NCI-H2107 treated with DMSO at 0.1 percent for 48 hours (cell line): Measurements from ENCODE around the gene MORN1.
"Not testable (repeated sequence)": the region's sequence is repeated elsewhere in the genome, so short reads cannot be mapped to it uniquely, and the experiment has no call there.

Experiments used
- DNase-seq: peaks from one replicate; lab custom pipeline; 2025; ENCODE audit not compliant: unreplicated experiment; lab: John Stamatoyannopoulos, UW

Gene MORN1

DNA sequence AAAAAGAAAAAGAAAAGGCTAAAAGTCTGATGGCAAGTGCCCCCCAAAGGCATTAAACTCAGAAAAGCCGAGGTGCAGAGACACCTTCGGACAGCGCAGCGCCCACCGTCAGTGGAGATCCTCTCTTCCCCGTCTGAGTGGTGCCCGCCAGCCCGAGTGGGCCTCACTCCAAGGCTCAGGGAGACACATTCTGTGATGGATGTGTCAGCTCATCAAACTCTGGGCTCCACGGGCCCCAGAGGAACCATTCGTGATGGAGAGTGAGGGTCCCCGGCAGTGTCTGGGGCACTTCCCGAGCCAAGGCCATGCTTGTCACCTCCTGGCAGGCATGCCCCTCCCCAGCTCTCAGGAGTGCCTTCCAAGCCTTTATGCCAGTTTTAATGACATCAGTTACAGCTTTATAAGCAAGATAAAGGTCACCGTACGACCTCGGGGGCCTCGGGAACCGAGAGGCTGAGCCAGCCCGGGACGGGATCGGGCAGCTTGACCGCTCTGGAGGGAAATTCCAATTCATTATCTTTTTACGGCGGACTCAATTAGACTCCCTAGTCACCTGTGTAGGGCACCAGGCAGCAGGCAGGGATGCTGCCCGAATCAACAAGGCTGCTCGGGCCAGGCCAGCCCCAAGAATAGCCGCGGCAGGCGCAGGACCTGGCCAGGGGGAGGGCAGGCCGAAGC, 49.5 kb downstream of the MORN1 start:
- DNase-seq: no peak

DNA sequence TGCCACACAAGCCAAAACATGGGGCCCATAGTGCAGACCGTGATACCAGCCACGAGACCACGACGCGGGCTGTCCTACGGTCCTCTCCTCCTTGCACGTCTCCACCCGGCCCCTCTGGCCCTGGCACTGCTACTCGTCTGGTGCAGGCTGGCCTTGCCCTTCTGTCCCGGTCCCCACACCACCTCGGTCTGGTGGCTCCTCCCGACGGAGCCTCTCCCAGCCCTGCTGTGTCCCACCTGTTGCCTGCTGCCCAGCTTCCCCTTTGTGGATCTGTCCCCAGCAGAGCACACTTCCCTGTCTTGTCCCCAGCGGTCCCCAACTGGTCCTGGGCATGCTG, 50.5 kb downstream of the MORN1 start:
- DNase-seq: no peak

DNA sequence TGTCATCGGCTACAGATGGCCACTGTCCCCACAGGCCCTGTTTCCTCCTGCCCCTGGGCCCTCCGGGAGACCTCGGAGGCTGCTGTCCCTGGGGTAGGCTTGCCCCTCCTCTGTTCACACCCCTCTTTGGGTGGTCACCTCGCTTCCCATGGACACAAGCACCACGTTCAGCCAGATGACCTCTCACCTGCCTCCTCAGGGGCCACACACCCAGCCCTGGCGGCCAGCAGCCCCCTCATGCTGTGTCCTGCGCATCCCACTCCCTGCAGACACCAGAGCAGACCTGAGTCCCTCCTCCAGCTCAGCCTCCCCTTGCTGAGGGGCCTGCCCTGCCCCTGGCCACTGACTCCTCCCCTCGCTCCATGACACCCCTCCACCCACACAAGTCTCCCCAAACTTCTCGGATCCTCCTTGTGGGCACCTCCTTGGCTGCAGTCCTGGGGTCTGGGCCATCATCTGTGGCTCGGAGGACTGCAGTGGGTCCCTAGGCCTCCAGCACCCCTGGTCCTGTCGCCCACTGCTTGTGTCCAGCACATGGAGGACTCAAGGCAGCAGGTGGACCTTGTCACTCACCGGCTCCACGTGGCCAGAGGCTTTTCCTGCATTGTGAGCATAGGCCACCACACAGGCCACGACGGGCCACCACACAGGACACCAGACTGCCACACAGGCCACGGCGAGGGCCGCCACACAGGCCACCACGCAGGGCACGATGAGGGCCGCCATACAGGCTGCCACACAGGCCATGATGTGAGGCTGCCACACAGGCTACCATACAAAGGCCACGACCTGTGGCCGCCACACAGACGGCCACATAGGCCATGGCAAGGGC, 51.1 kb downstream of the MORN1 start:
- DNase-seq: no peak

DNA sequence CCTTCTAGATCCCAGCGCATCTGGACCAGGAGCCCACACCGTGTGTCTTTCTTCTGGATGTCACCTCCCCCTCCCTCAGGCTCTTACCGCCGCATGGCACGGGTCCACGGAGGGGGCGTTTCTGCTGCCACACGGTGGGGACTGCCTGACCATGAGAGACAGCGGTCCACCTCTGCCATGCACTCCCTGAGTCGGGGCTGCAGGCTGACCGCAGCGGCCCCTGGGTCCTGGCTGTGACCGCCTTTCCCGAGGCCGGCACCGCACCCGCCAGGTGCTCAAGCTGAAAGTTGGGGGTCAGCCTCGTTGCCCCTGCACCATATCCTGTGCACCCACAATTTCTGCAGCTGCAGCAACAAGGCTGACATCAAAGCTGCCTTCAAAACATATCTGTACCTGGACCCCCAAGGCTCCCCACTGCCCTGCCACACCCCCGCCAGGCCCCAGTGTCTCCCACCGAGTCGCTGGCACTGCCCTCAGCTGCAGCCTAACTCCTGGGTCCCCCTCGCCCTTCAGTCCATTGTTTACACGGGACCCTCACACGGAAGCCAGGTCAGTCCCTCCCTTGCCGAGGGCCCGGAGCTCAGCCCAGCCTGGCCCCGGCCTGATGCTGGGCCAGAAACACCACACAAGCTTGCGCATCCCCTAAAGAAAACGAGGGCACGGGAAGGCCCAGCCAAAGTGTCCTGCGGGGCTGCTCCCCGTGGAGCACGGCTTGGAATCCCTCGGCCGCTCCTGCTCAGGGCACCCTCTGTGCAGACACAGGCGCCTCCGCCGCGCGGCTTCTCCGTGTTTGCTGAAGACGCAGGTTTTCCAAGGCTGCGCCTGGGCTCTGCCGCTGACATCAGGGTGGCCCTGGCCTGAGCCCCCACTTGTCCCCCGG, 51.9 kb downstream of the MORN1 start:
- DNase-seq: no peak

DNA sequence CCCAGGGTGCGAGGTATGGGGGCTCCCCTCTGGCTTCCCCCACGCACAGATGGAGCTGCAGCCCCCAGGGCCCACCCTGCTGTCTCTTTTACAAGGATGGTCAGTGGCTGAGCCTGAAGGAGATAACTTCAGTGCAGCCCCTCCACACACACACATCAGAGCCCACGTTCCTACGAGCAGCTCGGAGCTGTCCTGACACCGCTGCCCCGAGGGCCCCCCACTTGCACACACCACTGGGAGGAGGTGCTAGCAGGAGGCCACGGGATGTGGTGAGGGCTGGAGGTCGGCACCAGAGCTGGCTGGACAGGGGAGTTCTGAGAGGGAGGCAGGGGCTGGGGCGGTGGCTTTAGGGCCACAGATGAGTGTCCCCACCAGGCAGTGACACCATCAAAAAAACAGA, 53.9 kb downstream of the MORN1 start:
- DNase-seq: no peak

DNA sequence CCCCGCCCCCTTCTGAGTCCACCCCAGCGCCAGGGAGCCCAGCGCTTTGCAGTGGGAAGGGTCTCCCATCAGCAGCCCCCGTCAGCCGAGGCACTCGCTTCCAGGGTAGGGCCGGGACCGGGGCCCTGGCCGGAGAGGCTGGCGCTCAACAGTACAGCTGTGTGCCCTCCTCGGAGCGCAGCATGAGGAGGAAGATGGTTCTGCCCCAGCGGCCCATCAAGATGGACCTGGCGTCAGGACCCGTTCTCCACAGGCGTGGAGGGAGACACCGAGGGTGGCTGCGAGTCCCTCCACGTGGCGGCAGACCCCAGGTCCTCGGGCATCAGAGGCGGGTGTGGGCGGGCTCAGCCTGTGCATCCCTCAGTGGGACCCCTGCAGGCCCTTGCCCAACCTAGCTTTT, 54.3 kb downstream of the MORN1 start:
- no peak for DNase-seq

DNA sequence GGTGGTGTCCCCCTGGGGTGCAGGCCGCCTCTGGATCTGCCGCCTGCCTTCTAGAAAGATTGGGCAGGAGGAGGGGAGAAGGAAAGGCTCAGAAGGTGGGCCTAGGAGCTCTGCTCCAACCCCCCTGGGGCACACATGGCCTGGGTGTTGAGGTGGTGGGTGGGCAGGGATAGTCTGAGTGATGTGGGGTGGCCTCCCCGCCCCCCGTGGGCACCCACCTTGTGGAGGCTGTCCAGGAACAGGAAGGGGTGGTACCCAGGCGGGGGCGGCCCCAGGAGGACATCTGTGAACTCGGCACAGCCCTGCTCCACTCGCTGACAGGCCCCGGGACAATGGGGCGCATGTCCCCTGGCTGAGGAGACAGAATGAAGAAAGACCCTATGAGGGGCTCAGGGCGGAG, 54.9 kb downstream of the MORN1 start:
- no peak for DNase-seq

DNA sequence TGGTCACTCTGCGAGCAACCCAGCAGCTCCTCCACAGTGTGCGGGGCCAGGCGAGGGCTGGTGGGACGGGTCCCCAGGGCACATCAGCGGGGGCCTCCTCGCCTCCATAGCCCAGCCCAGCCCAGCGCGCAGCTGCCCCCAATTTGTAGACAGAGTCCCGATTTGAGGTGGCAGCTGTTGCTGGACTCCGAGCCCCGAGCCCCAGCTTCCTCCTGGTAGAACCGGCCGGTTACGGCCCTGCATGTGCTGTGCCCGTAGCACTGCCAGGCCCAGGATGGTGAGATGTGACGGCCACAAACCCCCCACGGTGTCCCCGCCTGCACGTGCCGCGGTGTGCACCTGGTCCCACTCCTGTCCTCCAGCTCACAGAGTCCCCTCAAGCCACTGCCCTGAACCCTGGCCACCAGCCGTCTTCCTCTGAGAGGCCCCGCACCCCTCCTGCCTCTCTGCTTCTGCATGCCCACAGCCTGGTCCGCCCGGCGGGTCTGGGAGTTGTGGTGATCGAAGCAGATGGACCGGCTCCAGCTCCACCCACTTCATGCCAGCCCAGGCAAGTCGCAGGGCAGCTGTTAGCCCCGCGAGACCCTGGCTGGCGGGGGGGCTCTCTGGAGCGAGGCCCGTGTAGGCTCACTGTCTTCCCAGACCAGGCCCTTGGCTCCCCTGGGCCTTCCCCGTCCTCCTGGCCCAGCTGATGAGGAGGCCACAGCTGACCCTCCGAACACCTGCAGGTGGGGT, 55.5 kb downstream of the MORN1 start:
- no peak for DNase-seq

DNA sequence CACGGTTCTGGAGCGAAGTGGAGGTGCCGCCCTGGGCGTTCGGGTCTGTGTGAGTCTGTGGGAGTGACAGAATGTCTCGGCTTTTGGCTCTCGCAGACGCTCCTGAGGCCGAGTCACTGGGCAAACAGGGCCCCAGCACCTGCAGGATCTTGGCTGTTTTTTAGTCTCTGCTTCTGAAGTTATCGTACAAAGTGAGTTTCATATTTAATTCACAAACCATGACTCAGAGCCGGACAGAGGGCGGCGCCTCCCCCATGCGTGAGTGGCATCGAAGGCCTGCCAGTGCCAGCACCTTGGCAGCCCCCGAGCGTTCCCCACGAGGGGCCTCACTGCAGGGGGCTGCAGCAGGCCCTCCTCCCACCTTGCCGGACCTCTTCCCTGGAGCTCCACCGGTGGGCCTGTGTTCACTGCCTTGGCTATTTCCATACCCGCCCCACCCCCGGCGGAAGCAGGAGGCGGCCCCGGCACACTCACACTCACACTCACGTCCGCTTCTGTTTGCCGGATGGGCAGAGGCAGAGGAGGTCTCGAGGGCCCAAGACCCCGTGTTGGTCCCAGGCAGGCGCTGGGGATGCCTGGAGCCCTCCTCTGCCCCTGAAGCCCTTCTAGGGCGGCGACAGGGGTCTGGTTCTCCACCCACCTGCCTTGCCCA, 56.3 kb downstream of the MORN1 start:
- no peak for DNase-seq

DNA sequence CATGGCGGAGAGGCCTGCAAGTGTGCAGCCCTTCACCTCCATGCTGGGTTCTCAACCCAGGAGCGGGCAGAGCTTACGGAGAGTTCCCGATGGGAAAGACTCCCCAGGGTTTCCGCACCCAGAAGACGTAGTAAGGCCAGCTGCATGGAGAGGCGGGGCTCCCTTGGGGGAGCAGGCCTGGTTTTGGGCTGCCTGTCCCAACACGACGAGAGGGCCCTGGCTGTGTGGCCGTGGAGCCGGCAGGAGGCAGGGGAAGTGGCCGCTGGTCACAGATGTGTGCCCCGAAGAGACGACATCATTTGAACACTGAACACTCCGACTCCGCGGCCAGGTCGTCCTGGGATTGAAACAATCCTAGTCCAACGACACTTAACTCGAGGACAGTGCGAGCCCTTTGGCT, 57.0 kb downstream of the MORN1 start:
- no peak for DNase-seq

DNA sequence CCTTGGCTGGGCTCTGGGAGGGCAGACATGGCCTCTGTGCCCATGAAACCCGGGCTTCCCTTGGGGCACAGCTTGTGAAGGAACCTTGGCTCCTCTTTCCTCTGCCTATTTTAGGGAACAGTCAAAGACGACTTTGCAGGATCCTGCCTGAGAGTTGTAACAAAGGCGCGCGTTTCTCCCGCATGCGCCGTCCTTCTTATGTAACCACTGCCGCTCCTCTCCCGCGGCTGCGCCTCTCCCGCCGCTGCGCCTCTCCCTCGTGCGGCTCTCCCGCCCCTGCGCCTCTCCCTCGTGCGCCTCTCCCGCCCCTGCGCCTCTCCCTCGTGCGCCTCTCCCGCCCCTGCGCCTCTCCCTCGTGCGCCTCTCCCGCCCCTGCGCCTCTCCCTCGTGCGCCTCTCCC, 59.8 kb downstream of the MORN1 start:
- not testable (repeated sequence) for DNase-seq

DNA sequence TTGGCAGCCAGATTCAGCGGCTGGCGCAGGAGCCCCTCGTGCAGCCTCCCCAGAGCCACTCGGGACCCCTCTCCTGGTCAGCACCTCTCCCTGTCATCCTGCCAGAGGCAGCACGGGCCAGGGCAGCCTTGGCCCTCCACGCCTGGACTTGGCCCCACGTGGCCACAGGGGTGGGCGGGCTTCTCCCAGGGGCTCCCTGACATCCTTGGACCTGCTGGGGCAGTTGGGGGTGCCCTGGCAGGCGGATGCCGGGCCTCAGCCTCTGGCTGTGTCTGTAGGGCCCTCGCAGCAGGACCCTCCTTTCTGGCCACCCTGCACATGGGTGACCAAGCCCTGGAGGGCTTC, 60.2 kb downstream of the MORN1 start:
- DNase-seq: no peak

DNA sequence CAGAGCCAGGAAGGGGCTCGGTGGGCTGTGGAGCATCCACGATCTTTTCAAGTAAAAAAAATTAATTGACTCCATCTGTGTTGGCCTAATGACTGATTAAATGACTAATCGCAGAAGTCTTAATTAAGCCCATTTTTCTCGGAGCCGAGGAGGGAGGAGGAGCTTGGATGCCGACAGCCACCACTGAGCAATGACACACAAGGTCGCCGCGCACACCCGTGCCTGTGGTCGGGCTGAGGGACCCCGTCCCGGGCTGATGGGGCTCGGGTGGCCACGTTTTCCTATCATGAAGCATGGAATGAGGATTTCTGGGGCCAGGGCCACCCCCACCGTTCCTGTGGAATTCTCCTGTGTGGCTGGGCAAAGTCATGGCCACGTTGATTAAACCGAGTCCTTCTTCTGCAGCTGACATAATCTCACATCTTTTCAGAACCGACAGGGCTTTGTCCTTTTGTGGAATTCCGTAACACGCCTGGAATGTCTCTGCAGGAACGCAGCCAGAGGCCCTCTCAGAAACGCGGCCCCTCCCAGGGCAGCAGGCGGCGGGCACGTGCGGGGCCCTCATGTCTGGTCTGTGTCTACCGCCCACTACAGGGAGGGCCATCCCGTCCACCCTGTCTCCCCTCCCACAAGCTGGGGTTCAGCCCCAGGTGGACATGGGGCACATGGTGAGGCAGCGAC, 60.7 kb downstream of the MORN1 start:
- no peak for DNase-seq

DNA sequence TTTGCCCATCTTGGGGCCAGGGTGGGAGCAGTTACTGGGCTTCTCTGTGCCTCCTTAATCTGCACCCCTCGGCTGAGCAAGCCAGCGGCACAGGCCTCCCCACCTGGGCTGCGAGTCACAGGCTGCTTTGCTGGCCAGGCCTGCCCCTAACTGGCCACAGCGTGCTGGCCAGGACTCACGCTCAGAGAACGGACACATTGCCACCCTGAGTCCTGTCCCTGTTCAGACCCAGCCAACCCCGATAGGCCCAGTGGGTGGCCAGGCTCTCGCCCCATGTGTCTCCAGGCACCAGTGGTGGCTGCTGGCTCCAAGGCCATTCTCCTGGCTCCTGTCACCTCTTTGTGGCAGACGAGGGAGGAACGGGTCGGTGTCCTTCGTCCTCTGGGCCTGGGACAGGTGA, 61.3 kb downstream of the MORN1 start:
- no peak for DNase-seq

DNA sequence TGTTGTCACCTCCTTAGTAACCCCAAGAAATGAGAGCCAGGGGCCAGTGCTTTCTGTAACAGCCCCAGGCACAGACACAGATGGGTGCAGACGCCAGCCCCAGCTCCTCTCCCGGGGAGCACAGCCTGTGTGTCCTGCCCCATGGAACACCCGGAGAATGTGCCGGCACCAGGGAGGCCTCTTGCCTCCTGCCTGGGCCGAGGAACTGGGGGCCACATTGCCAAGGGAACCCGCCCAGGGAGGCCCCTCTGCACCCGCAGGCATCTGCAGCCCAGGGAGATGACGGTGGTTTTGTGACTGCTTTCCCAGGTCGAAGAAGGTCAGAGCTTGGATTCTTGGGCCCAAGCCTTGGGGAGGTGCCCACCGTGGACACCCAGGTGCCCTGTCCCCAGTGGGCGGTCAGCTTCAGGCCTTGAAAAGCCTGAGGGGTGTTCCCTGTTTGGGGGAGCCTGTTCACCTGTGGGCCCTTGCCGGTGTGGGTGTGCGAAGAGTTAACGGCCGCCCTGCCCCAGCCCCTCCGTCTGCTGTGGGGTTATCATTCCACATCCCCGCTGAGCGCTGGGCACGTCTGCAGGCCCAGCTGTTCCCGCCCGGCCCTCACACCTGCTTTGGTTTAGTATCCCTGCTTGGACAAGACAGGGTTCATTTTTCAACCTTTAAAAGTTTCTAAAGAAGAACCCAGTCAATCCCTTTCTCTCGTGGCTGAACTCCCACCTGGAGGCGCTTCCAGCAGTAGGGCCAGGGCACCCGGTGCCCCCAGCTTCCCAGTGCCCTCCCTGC, 62.5 kb downstream of the MORN1 start:
- no peak for DNase-seq

DNA sequence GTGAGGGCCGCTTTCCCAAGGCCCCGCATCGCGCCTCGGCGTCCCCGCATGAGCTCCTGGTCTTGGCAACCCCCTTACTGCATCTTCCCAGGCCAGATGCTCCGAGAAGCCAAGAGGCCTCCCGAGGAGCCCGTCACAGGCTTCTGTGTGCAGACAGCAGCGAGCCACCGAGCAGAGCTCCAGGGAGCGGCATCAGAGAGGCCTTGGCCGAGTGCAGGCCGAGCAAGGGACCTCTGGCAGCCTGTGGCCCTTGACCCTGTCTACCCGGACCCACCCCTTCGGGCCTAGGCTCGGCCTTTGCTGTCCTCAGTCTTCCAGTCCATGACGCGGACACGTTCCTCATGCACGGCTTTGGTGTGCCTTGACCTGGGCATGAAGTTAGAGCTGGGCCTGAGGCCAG, 63.5 kb downstream of the MORN1 start:
- DNase-seq: no peak

DNA sequence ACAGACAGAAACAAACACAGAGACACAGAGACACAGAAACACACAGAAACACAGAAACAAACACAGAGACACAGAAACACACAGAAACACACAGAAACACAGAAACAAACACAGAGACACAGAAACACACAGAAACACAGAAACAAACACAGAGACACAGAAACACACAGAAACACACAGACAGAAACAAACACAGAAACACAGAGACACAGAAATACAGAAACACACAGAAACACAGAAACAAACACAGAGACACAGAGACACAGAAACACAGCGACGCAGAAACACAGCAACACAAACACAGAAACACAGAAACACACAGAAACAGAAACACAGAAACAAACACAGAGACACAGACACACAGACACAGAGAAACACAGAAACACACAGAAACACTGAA, 64.2 kb downstream of the MORN1 start:
- DNase-seq: not testable (repeated sequence)

DNA sequence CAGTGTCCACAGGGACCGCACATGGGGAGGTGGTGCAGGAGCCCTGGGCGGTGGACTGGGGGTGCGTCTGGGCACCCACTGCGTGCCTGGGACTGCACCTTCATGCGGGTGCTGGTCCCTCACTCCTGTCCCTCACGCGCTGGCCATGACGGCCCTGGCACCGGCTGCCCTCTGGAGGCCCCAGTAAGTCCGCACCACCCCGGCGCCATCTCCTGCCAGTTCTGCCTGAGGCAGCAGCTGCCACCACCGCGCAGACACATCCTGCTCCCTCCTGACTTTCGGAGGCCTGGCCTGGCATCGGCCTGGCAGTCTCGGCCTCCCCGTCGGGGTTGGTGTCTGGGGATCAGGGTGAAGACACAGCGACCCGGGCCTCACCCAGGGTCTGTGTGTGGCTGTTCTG, 64.8 kb downstream of the MORN1 start:
- no peak for DNase-seq

DNA sequence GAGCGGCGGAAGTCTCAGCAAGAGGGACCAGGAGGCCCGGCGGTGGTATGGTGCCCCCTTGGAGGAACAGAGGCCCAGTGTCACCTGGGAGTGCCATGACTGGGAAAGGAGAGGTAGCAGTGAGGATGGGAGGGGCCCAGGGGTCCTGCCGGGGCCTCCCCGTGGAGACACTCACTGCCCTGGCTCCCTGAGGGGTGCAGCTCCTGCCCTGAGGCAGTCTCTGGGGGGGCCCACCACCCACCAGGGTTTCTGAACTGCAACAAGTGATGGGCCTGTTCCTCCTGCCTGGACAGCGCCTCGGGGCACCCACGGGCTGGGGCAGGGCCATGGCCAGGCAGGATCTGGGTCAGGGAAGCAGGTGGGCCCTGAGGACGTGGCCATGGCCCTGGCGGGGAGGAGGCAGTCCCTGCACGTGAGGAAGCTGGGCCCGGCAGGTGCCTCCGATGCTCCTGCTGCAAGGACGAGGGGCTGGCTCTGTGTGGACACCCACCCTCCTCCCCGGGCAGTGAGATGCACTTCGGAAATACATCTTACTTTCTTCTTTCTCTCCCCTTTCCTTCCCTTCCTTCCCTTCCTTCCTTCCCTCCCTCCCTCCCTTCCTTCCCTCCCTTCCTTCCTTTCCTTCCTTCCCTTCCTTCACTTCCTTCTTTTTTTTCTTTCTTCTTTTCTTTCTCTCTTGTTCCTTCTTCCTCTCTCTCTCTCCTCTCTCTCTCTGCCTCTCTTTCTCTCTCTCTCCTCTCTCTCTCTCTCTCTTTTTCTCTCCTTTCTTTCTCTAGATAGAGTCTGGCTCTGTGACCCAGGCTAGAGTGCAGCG, 66.6 kb downstream of the MORN1 start:
- no peak for DNase-seq
